Stimulated activated CD8-positive, alpha-beta memory T cell treated with anti-CD3 and anti-CD28 coated beads, Interleukin-12 subunit alpha, Interleukin-12 subunit beta, amount 100 ng/mL, for 1 hour (primary cell): Measurements from ENCODE around the gene LYRM4.

ENCODE experiments used
- DNase-seq: peaks from one replicate; pipeline ENCODE4 v3.0.0-alpha.2; 2020; ENCODE audit warnings: low read depth

The LYRM4 gene

DNA sequence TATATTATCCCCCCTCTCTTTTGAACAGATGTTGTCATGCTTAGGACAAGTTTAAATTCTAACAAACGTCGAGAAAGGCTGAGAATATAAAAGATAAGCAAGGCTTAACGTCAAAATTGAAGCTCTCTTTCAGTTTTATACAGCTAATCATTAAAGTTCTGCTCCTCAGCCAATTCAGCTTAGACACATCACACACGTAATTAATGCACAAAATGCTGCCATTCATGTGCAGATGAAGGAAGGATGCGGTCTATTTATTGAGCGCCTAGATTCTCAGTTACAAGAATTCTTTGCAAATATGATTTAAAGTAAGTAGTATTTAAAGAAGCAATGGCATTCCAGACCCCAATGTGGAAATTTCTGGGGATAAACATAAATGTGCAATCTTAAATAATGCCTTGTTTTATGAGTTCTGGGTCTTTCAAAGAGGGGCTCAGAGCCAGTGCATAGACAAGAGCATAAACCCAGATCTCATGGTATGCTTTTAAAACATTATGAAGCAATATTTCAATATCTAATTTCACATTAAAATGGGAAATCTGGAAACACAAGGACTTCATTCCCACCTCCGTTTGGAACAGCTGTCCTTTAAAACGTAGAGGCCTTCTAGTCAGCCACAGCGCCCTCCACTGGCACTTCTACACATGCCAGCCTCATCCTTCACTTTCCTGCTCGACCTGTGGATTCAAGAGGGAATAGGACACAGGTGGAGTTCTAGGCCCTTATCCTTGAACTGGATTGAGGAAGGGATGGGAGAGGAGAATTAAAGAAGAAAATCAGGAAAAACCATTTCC, 85.8 kb downstream of the LYRM4 start:
- DNase-seq: no peak

DNA sequence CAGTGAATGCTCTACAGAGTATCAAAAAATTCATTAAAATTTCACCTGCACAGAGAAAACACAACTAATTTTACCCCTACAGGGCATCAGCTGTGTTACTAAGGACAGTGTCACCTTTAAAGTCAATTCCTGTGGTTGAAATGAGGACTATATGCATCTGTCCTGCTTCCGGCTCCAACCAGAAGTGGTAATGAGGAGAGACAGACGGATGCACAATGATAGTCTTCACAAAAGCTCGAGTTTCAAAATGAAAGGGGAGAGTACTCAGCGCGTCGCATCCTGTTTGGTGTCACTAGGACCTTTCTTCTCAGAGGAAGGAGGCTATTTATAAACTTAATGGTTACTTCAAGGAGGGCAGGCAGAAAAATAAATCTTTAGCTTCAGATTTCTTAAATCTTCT, 86.5 kb downstream of the LYRM4 start:
- DNase-seq: peak; percentile 17

DNA sequence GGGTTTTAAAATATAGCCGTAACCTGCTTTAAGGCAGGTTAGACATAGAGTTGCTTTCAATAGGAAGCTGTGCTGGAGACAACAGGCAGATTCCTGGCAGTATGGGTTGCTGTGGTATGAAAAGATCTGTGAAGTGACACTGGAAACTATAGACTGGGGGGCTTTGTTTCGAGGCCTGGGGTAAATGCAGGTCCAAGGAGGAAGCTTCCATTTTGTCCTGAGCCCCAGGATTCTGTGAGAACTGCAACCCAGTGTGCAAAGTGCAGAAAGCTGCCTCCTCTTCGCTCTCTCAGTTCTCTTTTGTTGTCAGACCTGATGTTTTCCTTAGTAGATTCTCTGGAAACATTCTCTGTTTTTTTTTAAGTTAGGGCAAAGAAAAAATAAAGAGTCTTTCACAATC, 86.9 kb downstream of the LYRM4 start:
- no peak for DNase-seq

DNA sequence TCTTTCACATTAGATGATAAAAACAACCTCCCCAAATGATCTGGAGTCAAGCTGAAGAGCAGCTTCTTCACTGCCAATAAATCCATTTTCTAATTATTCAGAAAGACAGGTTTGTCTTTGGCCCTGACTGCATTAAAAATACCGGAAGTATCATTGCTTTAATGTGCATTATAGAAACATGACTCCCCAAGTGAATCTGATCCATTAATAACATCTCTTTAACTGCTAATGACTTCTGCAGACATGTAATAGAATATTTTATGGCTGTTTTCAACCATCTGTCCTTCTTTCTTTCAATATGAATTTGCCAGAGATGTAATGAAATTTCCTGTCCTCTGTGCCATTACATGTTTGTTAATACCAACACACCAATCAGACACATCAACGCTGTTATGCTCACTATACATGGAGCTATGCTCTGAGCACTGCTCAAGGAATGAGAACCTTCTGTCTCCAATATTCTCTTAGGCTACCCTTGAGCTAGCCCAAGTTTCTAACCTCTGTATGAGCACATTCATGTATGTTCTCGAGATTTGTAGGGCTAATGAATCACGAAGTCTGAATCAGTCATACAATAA, 87.8 kb downstream of the LYRM4 start:
- DNase-seq: no peak

DNA sequence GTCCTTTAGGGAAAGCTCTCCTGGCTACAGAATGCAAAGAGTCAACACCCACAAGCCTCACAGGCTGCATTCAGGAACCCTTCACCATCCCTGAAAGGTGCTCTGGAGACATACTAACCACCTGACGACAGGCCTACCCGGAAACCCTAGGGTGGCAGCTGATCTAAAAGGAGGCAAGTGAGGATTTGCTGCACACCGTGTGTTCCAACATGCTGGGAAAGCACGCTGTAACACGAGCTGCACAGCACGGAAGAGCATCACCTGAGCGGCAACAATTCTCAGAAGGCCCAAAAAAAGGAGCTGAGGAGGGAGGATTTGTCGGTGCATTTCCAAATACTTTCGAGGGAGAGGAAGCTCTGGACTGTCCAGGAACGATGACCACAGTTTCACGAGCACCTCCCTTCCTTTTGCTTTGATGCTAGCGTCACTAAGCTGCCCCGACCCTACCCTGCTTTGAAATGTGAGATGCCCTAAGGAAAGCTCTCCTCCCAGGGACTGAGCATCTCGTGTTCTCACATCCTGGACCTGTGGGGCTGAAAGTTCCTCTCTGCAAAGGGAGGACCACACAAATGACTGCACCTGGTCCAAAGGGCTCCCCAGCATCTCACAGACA, 88.6 kb downstream of the LYRM4 start:
- DNase-seq: no peak

DNA sequence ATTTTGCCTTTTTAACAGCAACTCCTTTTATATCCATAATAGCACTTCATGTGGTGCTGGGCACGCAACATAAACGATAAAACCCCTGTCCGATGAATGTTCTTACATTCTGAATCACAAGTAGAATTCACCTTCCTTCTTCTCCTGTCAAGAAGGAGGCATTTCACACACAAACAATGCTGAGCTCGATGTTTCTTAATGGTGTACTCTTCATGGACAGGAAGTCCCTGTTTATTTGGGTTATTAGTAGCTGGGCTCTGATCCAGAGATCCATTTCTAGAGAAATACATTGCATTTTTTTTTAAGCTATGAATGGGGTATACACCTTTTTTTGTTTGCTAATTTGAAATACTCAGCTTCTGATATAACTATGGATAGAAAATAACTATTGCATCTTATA, 93.2 kb downstream of the LYRM4 start:
- no peak for DNase-seq

DNA sequence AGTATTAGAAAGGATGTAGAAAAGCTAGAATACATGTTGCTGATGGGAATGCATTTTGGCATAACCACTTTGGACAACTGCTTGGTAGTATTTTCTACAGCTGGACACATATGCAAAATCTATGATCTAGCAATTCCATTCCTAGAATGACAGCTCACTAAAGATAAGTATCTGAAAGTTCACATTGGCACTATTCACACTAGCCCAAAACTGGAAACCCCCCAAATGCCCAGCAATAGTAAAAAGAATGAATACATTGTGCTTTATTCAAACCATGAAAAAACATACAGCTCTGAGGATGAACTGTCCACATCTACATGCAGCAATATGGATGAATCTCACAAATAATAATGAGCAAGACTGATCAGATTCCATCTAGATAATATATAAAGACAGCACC, 96.7 kb downstream of the LYRM4 start:
- no peak for DNase-seq

DNA sequence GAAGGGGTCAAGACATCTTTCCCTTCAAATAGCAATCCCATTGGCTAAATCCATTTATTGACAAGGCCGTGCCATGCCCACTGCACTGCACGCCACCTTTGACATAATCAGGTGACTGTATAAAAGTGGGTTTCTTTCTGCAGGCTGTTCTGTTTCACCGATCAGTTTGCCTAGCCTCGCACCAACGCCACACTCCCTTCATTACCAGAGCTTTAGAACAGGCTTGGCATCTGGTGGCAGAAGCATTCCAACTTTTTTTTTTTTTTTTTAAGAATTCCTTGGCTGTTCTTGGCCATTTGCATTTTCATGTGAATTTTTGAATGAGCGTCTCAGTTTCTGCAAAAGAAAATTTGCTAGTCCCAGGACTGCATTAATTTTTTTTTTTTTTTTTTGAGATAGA, 97.5 kb downstream of the LYRM4 start:
- DNase-seq: no peak

DNA sequence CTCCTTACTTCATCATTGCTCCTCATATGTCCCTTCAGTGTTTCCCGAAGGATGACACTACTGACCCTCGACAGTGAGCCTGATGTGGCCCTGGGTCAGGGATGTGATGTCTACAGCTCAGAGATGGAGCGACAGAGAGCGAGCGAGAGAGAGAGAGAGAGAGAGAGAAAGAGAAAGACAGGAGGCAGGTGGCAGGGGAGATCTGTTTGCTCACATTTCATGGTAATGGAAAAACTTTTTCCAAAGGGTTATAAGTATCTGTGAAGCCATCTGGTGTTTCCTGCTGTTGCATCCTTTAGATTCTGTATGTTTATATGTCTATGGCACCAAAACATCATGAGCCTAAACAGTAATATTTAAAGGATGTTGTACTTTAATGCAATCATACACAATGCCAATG, 98.4 kb downstream of the LYRM4 start:
- DNase-seq: no peak

DNA sequence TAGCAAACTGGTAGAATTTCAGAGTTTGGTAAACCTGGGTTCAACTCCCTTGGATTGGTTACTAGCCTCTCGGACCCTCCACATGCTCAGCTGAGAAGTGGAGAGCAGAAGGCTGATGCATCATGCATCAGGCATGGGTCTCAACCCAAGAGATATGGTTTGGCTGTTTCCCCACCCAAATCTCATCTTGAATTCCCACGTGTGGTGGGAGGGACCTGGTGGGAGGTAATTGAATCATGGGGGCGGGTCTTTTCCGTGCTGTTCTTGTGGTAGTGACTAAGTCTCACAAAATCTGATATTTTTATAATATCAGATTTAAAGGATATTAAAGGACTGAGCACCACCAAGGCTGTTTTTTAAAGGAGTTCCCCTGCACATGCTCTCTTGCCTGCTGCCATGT, 100.5 kb downstream of the LYRM4 start:
- no peak for DNase-seq

DNA sequence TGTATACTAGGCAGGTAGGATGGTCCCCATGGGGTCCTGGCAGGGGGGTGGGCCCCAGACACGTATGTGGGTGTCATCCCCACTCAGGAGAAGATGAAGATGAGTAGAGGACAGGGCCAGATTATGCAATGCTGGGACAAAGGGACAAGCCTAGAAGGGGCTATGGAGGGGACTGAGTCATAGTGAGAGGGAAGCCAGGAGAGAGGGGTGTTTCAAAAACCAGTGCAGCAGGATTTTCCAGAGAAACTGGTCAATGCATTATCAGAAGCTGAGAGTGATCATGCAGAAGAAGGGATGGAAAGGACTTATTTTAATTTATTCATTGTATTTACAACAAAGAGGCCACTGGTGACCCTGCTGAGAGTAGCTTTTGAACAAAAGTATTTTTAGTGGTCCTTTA, 101.6 kb downstream of the LYRM4 start:
- no peak for DNase-seq

DNA sequence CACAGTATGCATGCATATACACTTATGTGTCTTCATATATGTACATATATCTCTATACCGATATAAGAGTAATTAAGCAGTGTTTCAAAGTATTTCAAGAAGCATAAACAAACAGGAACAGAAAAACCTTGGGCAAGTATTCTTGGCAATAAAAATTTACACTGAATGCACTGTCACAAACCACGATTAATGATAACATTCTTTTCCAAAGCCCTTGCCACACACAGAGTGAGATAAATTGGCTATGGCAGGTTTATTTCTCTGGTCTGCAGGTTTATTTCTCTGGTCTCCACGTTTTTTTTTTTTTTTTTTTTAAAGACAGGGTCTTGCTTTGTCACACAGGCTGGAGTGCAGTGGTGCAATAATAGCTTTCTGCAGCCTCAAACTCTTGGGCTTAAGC, 102.6 kb downstream of the LYRM4 start:
- DNase-seq: no peak

DNA sequence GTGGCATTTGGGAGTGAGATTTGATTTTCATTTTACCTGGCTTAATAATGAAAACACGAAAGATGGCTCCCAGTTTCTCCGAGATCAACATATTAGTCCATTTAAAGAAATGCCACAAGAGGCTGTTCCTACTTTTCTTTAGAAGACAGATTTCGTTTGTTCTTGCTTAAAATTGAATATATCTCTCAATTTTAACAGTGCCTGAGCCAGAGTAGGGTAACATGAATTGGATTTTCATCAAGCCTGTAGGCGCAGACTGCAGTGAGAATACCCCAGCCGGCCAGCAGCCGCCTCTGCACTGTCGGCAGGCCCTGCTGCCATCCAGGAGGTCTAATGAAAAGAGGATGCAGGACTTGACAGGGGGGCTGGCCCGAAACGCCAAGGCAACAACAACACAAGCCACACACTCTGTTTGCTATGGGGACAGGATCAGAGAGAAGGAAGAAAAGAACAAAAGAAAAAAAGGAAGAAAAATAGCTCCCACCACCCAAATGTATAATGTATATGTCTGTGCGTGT, 103.1 kb downstream of the LYRM4 start:
- no peak for DNase-seq

DNA sequence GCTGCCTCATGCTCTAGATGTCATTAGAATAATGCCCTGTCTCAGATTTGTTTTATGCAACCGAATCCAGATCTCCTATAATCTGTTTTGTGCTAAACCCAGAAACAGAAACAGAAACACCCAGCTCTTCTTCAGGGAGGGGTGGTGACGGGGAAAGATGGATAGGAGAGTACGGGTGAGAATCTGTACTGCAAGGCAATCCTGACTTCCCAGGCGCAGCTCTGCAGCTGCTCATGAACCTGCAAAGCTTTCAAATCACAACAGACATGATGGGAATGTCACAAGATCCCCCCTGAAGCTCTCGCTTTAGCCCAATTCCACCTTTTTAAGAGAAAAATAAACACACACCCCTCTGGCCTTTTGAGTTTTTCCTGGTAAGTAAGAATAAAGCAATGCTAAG, 104.1 kb downstream of the LYRM4 start:
- no peak for DNase-seq

DNA sequence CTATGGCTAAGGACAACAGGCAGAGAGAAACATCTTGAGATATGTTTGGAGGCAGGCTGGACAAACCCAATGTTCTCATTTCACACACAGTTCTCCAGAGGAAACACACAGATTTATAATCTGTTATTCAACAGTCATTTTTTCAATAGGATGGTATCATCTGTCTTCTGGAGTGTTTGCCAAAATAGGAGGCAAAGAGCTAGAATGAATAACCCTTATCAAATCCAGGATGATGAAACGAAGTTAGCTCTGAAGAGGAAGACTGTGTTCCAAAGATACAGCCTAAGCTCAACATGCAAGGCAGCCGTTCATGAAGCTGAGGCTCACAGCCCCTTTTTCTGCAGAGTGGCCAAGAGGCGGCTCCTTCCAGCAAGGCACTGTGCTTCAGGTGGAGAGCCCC, 104.8 kb downstream of the LYRM4 start:
- no peak for DNase-seq

DNA sequence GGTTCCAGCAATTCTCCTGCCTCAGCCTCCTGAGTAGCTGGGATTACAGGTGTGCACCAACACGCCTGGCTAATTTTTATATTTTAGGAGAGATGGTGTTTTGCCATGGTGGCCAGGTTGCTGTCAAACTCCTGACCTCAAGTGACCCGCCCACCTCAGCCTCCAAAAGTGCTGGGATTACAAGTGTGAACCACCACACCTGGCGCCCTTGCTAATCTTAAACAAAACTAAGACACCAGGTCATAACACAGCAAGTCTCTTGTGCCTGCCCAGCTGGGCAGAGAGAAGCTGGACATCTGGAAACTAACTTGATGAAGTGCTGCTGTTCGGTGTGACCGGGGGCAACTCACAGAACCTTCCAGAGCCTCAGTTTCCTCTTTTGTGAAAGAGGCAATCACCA, 107.6 kb downstream of the LYRM4 start:
- DNase-seq: no peak

DNA sequence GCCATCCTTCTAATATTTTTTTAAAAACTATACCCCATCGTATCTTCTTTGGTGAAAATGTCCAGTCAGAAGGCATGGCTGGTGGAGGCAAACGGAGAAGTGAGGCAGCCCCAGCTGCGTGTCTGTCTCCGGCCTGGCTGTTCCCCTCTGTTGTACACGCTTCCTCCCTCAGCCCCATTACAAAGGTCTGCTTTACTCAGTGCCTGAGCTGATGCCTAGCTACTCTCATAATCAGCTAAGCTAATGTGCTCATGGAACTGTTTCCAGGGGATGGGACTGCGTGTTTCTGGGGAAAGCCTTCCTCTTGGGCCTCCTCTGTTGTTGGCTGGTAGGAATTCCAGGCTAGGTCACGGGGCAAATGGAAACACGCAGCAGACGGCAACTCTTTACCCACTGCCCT, 108.3 kb downstream of the LYRM4 start:
- no peak for DNase-seq

DNA sequence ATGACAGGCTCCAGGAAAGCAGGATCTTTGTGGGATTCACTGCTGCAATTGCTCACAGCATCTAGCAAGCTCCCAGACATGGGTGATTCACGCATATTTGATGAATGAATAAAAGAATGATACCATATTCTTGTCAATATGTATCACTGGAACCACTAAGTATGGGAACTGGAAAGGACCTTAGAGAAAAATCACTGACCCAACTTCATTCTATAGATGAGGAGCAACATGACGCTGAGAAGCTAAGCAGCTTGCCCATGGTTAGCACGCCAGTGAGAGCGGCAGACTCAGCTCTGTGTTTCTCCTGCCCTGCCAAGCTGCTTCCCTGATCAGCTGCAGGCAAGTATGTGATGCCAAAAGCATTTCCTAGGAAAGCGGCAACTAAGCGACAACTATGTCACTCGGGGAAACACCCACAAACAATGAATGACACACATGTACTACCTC, 108.8 kb downstream of the LYRM4 start:
- no peak for DNase-seq

DNA sequence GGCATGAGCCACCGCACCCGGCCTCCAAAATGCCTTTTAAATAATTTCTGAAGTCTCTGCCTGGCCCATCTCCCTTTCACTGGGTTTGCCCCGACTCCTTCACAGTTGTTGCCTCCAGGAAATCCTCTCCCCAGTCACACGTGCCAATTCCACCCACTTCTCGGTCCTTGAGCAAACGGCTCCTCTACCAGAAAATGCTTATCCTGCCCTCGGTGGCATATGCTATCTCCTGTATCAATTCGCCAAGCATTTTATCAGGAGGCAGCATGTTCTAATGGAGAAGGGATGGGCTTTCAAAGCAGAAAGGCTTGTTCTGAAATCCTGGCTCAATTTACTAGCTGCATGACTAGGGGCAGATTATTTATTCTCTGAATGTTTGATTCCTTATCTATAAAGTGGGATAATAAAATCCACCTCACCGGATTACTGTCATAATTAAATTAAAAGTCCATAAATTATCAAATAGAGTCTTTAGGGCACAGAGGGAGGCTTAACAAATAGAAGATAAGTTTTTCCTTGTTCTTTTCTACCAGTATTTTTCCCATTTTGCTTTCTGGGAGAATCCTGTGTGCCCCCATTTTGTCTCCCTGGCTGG, 109.3 kb downstream of the LYRM4 start:
- DNase-seq: no peak

DNA sequence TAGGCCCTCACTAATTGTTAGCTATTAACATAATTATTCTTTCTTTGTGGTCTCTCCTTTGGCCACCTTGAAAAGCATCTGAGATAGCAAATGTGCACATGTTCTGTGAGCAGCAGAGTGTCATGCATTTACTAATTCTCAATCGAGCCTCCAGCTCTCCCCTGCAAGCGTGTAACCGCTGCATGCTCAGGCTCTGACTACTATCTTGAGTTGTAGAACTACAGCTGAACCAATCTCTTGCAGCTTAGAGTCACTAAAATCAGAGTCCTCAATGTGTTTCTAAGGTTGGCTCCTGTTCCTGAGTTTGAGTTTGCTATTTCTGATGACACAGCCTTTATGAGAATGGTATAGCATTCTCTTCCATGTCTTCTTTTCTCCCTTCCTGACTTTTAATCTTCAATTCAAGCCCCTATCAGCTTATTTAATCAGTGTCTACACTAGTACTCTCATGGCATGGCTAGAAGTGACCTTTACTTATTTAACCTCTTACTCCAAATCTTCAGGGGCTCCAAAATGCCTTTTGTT, 110.1 kb downstream of the LYRM4 start:
- no peak for DNase-seq

DNA sequence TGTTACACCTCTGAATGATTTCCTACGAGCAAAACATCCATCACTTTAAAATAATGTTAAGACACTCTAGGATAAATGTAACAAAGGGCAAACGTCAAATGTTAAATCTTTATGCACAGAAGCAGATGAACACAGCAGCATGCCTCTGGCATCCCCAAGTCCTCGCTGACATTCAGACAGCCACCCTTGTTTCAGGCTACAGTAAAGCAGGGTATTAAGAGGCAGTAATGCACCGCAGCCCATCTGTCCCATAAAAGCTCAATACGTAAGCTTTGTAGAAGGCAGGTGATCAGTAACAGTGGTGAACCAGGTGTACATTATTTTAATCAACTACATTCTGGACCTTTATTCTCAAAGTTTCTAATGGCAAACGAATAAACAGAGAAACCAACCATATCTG, 110.9 kb downstream of the LYRM4 start:
- DNase-seq: no peak

DNA sequence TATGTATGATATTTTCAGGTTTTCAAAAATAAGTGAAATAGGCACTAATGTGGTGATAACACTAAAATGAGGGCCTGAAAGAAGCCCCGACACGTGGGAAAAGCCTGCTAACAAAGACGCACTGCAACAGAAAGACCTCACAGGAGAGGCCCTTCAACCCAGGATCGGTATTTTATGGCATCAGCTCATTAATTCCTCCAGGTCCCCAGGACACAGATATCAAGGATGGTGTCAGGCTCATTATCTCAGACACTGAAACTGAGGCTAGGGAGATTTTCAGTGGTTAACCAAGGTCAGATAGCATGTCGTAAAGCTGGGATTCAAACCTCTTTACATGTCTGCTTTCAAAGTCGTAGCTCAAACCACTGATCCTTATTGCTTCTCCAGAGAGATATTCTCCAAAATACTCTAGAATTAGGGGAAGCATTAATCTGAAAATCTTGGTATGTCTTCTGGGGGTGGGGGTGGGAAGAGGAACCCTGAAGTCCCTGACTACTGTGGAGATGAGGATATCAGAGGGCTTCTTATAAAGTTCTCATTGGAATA, 111.5 kb downstream of the LYRM4 start:
- DNase-seq: no peak
